Cortex of kidney (tissue), 1 donor: ENCODE measurements around the gene HSPA9.

ENCODE experiments used
- DNase-seq: peaks from one replicate; lab custom pipeline; 2025; lab: John Stamatoyannopoulos, UW

Gene HSPA9

DNA sequence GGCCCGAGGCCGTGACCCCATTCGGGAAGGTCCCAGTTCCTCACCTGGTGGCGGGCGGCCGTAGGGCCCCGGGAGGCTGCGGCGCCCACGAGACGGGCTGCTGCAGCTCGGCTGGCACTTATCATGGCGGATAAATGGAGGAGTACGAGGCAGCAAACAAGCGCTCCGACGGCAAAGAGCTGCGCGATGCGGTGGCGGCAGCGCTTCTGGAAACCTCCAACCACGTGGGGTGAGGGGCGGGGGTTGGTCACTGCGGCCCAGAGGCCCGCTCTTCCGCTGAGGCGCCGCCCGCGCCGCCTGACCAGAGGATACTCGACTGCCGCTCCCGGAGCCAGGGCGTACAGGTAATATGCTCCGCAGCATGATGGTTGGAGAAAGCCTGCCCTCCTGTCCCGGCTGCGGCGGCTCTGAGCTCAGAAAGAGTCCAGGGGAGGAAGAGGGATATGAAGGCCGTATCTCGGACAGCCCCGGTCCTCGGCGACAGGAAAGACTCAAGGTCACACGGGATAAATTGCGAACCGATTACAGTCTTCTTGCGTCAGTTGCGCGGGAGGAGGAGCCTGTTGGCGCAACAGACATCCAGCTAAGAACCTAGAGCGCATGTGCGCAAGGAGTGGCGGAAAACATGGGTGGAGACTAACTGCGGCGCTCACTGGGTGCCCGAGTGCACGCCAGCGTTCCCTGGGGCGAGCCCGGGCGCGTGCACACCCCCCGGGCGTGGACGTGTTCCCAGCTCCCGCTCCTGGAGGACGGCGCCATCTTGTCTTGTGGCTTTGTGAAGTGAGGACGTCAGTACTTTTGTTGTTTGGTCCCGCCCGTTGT is at the start of gene HSPA9:
Gene HSPA9 (minus strand): TSS at position 208 of the 822 bp plus-strand sequence. CDS start 83 bp downstream, at position 125.
- peak; percentile 89 for DNase-seq

DNA sequence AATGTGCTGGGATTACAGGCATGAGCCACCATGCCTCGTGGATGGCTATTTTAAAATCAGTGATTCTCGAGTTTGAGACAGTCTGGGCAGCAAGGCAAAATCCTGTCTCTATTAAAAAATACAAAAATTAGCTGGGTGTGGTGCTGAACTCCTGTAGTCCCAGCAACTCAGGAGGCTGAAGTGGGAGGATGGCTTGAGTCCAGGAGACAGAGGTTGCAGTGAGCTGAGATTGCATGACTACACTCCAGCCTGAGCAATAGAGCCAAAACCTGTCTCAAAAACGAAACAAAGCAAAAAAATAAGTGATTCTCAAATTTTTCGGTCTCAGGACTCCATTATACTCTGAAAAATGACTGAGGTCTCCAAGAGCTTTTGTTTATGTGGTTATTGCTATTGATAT is 47.9 kb upstream of the HSPA9 start:
- DNase-seq, result no peak

DNA sequence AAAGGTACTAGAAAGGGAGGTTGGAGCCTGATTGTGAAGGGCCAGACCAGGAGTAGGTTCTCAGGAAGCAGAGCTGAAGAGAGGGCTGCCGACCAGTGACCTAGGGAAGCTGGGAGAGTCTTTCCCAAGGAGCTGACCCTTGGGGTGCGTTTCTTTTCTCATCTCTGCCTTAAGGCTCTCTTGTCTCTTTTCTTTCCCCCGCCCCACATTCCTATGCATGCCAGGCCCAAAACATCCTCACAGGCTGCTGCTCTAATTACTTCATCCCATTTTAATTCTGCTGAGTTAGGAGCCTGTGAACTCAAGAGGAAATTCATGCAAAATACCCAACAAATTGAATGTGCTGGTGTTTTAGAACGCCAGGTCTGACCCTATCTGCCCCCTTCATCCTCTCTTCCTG is 46.9 kb upstream of the HSPA9 start:
- DNase-seq, result no peak

DNA sequence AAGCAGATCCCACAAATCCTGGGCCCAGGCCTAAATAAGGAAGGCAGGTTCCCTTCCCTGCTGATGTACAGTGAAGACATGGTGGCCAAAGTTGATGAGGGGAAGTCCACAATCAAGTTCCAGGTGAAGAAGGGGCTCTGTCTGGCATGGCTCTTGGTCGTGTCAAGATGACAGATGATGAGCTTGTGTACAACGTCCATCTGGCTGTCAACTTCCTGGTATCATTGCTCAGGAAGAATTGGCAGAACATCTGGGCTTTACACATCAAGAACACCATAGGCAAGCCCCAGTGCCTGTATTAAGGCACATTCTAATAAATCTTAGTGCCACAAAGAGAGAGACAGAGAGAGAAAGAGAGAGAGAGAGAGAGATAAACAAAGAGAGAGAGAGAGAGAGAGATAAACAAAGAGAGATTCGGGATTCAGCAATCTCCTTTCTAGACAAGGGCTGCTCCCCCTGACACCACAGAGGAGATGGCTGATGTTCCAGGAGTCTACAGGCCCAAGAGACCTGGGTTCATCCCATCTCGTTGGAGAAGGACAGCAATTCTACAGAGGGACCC is 45.5 kb upstream of the HSPA9 start:
- DNase-seq, result no peak

DNA sequence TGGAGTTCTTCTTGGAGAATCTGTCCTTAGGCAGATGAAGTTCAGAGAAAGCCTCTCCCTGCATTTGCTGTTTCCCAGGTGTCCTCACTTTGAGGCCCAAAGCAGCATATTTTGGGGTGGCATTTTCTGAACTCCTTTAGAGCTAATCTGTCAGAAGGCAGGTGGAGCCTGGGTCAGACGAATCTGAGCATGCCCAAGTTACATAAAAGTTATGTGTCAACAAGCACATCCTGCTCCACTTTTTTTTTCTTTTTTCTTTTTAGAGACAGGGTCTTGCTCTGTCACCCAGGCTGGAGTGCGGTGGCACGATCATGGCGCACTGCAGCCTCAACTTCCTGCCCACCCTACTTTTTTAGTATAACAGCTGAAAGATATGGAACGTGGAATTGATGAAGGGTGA is 41.3 kb upstream of the HSPA9 start:
- DNase-seq, result no peak

DNA sequence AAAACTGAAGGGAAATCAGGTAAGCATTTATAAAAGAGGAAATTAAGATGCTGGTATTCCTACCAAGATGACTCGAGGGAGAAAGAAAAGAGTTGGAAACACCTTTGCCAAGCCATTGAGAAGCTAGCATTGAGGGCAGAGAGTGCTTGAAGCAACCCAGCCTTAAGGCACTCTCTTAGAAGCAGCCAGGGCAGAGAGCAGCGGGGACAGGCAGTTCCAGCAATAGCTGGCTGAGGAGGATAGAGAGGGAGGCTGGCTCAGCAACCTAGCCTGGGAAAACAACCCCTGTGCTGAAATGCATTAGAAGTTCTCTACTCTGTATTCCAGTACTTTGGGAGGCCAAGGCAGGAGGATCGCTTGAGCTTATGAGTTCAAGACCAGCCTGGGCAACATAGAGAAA is 40.3 kb upstream of the HSPA9 start:
- DNase-seq, result no peak

DNA sequence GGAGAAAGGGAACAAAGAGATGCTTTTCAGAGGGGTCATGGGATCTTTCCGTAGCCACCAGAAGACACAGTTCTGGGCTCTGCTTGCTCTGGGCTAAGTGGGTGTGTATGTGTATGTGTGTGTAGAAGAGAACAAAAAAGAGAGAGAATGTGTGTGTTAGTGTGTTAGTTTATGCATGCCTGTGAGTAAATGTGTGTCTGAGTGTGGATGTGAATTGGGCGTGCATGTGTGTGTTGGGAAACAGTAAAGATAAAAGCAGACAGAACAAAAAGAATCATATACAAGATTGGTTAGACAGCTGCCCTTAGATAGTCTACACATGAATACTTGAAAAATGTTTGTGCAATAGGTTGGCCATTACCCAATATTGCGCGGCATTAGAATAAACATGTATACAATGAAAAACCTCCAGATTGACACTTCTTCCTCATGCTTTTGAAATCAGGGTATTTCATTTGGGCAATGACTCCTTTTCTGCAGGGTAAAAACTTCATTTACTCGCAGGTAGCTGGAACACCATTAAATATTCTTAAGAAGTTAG is 36.5 kb upstream of the HSPA9 start:
- no peak for DNase-seq

DNA sequence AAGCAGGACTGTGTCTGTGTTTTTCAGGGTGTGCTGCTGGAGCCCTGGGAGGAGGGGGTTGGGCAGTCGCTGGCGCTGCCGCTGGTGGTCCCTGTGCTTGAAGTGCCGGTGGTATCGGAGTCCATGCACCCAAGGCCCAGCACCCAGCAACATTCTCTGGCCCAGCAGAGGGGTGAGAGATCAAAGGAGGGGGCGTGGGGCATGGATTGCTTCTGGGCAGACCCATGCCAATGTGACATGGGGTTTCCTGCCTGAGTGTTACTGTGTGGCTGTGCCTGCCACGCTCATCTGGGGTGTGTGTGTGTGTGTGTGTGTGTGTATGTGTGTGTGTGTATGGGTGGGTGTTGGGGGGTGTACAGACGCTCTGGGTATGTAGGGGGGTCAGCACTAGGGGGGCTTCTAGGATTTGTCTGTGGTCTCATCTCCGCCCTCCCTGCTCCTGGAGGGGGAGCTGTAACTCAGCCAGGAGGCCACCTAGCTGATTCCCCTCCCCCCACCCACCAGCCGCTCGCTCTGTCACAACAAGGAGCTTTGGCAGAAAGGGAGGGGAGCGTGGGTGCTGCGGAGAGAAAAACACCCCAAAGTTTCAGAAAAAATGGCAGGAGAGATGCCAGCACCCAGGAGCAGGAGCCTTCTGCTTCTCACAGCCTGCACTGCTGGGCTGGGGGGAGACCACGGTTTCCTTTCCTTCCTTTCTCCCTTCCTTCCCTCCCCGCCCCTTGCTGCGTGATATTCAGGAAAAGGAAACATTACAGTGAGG is 35.9 kb upstream of the HSPA9 start:
- DNase-seq, result no peak

DNA sequence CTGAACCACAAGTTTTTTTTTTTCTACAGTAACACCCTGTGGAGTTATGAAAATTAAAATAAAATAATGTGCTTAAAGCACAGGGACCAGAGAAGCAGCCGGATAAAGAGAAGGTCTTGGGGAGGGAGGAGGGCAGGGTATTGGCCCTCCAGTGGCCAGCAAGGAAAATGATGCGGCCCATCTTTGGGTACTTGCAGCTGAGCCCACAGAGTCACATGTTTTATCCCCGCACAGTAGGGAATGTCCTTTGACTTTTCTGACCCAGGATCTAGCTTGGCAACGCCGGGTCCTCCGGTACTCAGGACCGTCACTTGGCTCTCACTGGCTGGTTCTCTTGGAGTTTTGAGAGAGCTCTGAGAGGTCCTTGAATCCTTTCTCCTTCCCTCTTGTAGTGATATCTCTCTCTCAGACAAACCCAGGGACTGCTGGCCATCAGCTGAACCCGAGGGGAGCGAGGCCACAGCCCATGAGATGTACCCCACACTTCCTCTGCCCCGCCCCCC is 35.3 kb upstream of the HSPA9 start:
- no peak for DNase-seq

DNA sequence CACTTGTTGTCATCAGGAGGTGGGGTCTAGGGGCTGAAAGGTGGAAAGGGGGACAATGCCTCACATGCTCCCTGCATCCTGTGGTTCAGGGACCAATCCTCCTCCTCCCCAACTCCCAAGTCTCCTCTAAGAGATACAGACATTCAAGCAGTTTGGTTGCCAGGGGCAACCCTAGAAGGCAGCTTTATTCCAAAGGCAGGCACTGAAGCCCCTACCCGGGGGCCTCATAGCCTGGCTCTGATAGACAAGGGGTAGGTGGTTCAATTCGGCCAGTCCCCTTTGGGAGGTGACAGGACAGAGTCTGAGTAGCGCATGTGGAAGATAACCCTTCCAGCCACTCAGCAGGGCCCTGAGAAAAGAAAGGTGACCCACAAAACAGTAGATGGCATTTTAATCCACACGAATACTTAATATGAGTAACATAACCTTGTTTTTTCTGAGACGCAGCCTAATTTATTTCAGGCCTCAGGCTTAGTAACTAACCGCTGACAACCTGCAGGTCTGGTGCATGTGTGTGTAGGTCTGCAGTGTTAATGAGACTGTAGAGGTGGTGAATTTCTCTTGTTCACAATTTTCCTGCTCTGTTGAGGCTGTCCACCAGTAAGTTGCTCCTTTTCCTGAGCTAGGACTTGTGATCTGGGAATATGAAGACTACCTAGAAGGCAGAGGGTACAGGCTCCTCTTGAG is 31.3 kb upstream of the HSPA9 start:
- no peak for DNase-seq

DNA sequence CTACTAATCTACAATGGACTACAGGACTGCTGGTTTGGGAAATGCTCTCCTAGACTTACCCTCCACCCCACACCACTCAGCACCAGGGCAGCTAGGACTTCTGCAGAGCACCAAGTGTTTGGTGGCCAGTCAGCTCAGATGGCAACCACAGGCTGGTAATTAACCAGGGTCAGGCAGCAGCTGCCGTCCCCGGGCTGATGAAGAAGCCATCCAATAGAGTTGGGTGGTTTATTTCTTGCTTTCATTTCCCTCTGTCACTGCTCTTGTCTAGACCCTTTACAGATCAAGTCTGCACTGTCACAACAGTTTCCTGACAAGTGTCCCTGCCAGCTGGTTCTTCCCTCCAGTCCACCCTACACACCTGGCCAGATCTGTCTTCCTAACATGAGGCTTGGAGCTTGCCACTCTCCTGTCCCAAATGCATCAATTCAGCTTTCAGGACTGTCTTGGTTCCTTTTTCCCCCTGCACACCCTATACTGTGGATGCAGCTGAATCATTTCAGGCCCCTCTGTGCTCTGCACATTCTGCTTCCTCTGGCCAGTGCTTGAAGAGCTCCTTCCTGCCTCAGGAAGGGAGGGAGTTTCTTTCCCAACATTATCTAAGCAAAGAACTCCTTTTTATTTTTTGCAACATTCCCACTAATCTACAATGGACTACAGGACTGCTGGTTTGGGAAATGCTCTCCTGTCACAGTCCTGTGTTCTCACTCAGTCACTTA is 30.2 kb upstream of the HSPA9 start:
- DNase-seq, result no peak

DNA sequence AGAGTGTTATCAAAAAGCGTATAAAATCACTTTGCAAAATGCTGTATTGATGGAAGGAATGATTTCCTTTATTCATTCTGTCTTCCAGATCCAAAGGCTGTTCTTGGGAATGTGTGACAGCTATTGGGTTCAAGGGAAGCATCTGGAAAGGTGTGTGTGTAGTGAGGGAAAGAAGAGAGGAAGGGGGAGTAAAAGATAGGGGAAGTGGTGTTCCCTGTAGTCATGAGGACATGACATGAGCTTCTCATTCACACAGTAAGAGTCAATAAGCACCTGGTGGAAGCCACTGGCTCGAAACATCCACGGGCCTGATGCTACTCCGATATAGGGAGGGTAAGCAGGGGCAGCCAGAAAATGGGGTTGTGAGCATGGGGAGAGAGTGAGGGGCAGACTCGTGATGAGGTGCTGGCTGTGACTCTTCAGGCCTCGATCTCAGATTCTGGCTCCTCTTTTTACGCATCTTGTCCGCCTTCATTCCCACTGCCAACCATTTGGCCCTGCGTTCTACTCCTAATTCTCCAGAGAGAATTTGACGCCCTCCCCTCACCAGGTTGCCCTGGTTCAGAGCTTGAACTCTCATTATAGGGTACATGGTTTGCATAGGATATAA is 29.1 kb upstream of the HSPA9 start:
- no peak for DNase-seq

DNA sequence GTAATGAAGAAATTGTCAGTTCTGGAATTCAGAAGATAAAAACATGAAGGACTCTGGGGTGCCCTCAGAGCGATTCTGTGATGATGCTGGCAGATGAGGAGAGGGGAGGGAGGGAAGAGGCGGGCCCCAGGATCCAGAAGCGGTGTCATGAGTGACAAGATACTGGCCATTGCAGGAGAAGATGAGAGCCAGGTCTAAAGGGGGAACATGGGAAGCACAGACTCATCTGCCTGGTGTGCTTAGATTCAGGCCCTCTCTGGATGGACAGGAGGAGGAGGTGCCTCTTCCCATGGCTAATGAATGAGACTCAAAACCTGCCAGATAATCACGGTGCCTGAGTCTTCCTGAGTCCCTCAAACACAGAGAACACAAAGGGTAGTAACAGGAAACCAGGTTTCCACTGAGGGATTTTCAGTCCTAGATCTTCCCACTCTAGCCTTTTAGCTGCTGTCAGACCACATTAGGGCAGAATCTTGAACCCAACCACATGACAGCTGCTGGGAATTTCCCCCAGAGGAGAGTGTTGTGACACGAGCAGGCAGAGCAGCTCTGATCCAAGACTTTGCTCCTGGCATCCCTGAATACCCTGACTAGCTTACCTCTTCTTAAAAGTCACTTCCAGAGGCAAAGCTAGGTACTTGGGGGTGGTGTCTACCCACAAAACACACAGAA is 28.2 kb upstream of the HSPA9 start:
- no peak for DNase-seq

DNA sequence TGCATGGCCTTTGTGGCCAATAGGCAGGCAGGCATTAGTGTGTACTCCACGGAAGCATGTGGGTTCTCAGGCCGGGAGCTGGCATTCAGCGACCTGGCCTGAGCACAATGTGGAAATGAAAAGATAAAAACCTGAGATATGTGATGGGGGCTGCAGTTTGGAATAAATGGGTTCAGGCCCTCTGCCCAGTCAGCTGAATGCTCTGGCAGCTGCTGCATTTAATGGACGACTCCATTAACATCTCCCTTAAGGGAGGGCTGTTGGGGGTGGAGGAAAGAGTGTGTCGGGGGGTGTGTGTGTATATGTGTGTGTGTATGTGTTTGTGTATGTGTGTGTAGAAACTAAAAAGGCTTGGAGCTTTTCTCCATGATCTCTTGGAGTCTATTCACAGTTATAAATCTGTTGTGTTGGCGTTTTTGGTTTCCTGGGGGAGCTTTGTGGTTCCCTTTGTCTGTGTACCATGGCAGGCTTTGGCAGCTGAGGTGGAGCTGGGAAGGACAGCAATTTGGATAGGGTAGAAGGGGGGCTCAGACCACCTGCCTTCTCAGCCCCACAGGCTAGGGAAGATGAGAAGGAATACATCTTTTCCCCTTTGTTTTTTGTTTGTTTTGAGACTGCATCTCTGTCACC is 27.3 kb upstream of the HSPA9 start:
- no peak for DNase-seq

DNA sequence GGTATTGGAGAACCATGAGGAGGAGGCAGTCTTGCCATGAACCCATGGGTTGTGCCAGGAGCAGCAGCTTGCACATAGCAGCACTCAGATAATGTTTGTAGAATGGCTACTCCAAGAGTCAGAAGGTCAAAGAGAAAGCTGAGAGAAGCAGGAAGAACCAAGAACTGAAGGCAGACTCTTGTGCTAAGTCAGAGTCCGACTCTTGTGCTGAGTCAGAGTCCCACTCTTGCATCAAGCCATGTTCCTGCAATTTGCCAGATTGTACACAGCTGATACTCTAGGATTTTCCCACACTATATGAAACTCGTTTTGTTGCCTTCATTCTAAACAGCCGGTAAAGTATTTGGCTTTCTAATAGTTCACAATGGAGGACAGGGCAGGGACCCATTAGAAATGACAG is 26.2 kb upstream of the HSPA9 start:
- no peak for DNase-seq

DNA sequence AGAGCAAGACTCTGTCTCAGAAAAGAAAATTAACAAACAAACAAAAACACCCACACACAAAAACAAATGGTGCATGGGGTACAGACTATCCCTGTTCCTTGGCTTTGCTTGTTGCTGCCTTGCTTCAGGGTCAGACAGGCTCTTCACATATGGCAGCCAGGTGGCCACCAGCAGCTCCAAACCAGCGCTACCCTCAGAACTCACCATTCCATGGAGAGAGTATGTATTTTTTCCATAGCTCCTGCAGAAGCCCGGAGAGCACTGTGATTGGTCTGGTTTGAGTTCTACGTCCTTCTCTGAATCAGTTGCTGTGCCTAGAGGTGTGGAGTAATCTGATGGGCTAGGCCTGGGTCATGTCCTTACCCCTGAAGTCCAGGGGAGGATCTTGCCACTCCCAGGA is 25.2 kb upstream of the HSPA9 start:
- DNase-seq, result no peak

DNA sequence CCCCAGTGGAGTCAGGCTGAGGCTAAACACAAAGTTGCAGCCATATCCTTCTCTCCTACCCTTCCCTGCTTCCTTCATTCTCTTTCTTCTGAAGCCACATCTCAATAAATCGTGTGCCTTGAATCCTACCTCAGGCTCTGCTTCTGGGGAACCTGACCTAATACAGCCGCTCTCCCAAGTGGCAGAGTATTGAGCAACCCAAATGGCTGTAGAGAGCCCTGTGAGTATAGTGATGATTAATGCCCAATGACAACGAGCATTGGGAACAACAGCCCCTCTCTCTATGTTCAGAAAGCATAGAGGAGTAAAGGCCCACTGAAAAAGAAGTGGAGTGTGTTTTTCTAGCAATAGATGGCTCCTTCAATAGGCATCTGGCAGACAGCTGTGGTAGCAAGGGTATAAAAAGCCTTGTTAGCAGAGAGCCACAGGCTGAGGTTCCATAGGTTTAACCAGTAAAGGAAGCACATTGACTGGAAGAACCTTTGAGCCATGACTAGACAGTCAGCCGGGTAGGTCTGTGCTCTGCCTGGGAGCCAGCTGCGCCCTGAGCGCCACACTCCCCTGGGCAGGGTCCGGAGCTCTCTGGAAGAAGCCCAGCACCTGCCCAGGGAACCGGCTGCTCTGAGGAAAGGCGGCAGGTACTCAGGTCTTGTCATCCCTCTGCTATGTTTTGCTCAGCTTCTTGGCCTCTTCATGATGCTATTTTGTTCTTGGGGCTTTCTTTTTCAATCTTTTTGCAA is 22.6 kb upstream of the HSPA9 start:
- no peak for DNase-seq

DNA sequence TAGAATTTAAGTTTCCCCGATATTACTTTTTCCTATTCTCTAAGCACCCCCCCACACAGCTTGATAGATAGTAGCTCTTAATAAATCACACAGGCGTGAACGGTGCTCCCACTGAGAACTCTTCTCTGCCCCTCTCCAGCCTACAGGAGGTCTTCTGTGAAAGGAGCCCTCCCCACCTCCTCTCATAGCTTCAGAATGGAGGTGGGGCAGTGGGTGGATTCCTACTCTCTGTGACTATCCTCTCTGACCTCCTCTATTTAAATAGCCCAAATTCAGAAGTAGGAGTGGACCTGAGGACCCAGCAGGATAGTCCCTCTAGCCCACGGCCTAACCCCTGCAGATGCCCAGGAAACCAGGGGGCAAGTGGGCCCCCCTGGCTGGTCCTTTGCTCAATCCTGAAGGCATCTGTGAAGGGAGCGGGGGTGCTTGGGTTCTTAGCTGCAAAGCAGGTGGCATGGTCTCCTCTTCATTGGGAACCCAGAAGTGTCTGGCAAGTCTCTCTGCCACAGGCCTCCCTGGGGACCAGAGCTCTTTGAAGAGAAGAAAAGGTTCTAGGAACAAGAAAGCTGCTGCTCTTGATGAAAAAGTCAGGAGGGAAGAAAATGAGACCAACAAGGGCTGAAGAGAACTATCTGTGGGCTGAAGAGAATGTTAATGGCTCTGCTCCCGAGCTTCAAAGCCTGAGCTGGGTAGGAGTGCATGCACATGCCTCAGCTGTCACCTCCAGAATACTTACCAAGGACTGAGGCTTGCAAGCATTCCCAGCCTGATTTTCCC is 21.1 kb upstream of the HSPA9 start:
- no peak for DNase-seq
